ENCODE data around the gene BCAR3.

BCAR3 gene

DNA sequence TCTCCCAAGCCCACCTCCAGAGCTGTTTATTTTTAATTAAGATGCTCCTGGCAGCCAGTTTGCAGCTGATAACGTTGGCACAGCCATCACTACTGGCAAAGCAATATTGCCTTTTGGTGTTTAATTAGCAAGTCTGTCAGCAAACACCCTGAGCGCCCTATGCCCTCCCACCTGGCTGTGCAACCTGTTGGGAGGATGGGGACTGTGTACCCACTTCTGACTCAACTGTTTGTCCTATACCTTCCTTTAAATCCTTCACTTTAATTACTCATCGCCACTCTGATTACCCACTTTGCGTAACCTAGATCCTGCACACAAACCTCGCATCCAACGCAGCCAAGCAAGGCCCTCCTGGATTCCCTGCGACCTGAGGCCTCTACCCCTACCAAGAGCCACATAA lies 67.1 kb downstream of the BCAR3 start:
- DNase-seq, result no peak

DNA sequence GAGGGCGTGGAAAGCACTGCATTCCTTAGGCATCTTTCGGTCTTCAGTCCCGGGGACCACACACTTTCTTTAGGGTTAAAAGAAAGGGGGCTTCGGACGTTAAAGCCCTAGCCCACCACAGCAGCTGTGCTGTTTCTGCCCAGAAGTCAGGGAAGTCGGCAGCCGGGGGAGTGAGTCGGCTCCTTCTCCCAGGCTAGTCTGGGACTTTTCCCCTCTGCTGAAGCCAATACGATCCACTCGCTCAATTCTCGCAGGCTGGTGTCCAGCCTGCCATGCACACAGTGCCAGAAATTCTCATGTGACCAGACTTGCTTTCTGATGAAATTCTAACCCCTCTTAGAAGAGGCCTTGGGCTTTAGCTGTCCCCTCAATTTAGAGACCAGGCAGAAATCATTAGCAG lies 67.7 kb downstream of the BCAR3 start:
- DNase-seq, result no peak

DNA sequence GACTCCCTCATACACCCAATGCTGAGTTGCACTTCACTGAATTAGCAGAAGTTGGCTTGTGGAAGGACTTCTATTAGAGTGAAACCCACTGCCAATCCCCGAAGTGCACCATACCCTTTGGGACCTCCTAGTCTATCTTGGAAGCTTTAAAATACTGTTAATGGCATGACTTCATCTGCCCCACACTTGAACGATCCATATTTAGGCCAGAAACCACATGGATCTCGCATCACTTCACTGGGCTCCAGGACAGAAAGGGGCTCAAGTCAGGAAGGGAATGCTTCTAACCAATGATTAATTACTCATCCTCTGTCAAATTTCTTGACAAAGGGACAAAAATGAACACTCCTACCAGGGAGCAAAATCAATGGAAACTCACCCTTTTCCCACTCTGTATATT lies 69.1 kb downstream of the BCAR3 start:
- no peak for DNase-seq

DNA sequence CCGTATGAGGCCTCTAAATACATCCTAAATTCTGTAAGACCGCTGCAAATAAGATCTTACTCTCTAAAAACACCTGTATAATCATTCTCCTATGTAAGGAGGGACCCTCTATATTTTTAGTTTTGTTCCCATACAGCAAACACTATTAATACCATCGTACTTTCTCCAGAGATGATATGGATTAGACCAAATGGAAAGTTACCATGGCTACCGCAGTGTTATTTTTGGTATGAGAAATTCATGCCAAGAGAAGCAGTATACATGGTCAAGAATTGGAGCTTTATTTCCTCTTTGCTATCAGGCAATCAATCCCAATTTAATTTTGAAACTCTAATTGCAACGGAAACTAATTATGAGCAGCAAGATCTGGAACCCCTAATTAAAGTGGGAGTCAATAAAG lies 70.0 kb downstream of the BCAR3 start:
- no peak for DNase-seq

DNA sequence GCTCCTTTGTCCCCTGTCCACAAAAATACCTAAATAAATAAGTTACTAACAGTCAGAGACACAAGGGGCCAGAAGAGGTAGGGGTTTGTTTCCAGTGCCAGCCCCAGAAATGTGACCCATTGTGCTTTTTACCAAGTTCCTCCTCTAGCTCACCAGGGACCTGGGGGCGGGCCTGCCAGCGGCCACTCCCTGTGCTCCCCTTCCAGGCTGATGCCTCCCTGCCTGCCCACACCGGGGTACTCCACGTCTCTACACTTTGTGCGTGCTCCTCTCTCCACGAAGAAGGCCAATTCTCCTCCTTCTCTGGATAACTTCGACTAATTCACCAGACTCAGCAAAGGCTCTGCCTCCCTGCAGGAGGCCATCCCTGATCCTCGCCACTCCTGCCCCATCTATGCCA lies 72.1 kb downstream of the BCAR3 start:
- no peak for DNase-seq

DNA sequence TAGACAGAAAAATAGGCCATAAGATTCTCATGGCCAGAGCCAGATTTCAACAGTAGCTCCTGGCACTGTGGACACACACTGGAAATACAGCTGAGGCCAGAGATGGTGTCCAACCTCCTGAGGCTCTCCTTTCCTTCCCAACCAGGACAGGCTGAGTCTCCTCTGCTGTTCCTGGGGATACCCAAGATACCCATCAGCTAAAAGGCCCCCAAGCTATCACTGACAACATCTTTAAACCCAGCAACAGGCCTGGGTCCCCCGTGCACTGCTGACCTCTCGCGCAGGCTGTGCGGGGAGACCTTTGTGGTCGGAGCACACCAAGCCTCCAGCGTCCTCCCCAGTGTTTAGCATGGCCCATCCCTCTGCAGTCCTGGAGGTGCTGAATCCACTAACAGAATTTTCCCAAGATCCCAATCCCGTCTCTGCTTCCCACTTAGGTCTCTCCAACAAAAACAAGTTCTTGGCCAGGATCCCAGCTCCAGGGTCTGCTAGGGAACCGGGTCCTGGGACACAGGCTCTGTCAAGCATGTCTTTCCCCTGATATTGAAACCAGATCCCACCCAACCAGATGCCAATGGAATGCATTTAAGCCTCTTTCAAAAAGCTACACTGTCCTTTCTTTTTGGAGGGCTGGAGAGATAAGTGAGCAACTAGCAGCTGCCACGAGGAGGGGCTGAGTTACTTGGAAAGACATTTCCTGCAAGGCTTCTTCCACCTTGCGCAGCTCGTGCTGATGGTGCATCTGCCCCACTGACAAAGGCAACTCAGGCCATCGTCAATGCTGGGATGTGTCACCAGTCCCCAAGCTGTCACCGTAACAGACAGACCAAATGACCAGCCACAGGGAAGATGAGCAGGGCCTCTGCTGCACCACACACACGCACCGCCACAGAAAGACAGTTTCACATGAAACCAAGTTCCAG lies 73.2 kb downstream of the BCAR3 start:
- DNase-seq, result peak; percentile 80

DNA sequence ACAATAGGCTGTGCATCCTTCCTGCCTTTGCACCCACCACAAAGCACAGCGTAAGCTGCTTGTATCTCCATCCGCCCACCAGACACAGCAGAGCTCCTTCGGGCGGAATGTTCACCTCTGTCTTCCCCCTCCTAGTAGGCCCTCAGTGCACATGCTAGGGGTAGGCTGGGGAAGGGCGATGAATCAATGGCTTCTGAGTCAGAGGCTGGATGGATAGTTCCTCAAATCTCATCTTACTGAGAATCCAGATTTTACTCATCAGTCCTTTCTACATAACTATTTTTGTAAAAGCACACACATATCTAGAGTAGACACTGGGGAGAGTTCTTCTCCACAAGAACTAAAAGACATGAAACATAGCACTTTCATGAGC lies 73.8 kb downstream of the BCAR3 start:
- DNase-seq, result peak; percentile 68

DNA sequence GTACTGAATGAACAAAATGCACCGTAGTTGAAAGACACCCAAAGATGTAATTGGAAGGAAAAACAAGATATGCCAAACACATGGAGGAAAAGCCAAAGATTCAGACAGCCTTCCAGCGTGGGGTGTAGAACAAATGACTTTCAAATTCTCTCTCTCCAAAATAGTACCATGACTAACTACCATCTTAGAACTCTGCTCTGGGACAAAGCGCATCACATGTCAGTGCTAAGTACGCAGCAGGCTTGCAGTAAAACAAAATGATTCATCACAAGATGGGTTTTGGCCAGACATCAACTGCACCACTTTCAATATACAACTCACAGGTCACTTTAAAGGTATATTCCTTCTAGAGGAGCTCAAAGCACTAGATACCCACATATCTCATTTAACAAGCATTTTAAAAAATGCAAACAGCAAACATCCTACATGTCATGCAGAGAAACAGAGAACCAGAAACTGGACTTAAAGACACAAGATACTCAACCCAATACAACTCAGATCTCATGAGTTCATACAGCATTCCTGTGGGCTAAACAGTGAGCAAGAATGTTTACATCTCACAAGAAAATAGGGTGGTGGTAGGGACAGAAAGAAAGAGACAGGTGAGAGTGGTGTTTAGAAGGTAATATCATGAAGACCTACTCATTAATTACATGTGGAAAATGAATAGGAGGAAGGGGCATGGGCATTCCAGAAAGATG lies 75.7 kb downstream of the BCAR3 start:
- DNase-seq, result peak; percentile 91

DNA sequence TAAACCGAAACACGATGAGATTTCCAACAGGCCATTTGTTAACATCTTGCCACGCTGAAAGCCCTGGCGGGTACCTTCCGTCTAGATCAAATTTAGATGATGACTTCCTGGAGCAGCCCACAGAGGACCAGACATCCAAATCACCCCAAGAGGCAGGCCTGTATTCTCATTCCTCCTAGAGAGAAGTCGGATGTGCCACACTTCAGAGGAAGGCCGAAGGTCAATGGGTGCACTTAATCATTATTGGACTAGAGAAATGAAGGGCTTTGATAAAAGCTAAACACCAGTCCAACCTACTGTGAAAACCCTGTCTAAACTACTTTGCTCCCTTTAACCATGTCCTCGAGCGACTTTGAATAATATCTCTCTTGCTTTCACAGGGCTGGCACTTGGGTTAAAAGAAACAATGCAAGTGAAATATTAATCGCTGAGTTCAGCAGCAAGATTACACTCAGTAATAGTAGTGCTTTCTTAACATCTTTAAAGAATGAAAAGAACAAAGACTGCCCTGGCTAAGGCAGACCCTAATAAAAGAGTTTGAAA lies 76.5 kb downstream of the BCAR3 start:
- DNase-seq, result no peak

DNA sequence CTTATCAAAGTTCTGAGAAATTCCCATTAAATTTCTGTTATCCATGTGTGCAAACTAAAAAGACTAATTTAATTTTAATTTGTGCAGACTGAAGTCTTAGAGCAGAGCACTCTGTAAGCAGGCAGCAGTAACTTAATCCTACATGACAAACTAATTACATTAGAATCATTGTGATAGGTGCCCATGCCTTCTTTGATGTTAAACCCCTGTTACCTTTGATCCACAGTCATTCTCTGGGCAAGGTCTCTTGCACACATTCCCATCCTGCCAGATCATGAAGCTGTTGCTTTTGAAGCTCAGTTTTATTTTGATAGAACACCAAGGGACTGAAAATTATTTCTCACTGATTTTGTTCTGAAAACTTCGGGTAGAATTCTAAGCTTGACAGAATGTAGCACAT lies 77.2 kb downstream of the BCAR3 start:
- no peak for DNase-seq

DNA sequence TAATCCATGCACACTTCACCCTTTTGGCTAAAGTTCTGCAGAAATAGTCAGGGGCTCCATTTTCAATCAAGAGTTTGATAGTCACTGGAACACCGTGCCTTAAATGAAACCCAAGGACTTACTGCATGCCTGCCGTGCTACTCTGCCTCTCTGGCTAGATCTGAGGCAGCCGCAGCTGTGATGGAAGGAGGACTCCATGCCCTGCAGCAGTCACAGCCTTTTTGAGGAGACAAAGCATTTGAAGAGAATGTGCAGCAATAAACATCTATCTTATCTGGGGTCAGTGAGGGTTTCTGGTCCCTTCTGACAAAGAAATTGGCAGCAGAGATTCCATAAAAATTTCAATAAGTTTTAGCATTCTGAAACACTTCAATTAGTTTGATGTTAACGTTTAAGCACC lies 78.0 kb downstream of the BCAR3 start:
- no peak for DNase-seq

DNA sequence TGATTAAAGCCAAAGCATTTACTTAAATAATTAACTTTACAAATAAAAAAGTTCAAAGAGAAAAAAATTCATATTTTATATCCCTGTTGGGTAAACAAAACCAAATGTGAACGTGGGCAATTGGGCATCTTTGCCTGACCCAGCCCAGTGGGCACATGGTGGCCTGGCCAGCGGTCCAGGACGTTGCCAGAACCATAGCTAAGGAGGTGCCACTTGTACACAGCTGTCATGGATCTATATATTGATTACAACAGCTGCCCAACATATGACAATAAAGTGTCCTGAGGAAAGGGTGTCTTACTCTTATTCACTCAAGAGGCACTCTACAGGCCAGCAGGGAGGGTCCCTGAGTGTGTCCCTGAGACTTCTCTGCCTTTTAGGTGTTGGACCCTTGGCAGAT lies 78.5 kb downstream of the BCAR3 start:
- no peak for DNase-seq

DNA sequence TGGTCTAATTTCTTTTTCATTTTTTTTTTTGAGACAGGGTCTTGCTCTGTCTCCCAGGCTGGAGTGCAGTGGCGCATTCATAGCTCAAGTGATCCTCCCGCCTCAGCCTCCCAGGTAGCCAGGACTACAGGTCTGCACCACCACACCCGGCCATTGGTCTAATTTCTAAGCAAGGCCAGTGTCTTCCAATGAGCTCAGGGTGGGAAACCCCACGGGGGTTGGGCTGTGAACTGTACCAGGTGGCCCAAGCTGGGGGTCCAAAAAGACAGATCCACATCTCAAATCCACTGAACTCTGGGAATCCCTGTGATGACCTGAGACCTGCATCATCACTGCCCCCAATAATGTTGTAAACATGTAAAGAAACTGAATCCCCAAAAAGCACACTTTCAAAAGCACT lies 79.5 kb downstream of the BCAR3 start:
- no peak for DNase-seq

DNA sequence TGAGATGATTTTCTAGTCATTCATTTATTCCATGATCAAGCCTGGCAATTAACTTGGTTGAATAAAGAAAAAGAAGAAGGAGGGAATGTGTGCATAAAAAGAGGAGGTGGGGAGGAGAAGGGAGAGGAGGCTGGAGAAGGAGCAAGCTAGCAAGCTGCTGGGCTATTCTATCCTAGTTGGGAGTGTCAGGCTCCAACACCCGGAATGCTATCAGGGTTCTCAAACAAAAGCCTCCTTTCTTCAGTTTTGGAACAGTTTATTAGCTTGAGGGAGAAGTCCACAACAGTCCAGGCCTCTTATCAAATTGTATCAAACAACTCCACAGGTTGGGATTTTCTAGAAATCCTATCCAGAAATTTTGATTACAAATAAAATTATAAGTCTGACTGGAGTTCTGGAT lies 80.0 kb downstream of the BCAR3 start:
- no peak for DNase-seq

DNA sequence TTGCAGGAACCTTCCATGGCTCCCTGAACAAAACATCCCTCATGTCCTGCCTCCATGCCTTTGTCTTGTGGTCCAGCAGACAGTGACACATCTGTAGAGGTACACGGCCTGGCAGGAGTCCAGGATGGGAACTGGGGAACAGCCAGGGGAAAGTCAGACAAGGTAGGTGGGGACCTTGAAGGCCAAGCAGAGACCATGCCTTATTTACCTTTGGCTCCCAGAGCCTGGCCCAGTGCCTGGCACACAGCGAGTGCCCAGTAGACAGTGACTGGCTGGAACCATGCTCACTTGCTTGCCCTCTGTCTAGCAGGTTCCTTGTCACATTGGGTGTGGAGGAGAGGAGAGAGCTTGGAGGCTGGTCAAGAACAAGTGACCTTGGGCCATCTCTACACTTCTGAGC lies 81.0 kb downstream of the BCAR3 start:
- no peak for DNase-seq

DNA sequence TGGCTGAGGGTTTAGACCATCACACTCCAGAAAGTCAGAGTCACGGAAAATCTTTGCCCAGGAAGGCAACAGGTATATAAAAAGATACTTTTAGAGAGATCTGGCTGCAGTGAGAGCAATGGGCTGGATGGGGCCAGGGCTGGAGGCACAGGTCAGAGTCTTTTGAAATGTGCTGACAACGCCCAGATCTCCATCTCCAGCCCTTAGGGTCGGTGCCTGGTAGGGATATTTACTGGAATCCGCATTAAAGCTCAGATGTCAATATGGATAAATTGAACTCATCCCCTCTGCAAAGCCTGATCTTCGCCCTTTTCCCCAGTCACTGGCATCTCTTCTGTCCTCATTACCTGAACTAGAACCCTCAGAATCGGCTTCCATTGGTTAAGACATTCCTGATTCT lies 82.2 kb downstream of the BCAR3 start:
- DNase-seq, result no peak

DNA sequence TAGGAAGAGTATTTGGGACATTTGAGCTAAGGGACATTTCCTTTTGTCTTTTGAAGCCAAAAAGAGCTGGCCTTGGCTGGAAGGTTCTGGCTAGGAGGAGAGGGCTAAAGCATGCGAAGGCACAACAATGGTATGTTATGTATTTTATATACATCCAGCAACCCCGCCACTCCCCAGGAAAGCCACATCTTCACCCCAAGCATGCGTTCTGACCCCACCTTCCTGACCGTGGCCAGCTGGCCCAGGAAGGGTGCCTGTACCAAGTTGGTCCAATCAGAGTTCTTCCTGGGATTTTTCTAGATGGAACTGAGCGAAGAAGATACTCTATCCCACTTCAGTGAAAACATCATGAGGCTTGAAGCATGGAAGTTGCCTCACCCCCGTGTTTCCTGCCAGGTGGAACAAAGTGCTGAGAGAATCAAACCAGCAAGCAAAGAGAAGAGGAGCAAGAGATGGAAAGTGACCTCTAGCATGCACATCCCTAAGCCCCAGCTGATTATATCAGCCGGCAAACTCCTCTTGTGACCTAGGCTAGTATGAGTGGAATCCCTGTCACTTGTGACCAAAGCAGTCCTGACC lies 82.7 kb downstream of the BCAR3 start:
- DNase-seq, result no peak

DNA sequence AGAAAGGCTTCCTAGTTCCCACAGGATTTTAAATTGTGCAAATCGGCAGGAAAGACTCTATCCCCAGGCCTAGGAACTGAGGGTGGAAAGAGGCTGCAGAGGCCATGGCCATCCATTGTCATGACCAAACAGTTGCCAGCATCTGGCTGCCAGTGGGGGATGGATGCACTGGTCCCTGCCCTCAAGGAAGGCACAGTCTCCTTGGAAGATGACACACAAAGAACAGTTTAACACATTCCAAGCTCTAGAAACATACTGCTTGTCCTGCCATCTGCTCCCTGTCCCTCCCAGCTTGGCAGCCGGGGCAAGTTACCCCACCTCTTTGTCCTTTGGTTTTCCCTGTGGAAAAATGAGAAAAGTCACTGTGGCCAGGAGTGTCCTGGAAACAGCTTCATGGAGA lies 83.2 kb downstream of the BCAR3 start:
- no peak for DNase-seq

DNA sequence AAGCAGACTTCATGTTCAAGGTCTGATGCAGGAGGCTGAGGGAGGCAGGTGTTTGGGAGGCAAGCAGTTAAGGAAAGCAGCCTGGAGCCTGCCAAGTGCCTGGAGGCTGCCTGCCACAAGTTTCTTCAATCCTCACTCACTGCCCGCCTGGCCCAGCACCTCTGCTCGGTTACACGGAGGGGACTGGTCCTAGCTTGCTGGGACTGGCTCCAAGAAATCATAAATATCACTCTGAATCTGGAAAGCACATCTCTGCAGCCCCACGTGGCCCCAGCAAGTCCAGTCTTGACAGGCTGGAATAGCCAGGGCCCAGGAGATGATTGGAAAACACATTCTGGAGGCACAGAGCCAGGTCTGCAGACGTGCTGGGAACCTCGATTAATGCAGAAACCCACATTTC lies 83.9 kb downstream of the BCAR3 start:
- no peak for DNase-seq

DNA sequence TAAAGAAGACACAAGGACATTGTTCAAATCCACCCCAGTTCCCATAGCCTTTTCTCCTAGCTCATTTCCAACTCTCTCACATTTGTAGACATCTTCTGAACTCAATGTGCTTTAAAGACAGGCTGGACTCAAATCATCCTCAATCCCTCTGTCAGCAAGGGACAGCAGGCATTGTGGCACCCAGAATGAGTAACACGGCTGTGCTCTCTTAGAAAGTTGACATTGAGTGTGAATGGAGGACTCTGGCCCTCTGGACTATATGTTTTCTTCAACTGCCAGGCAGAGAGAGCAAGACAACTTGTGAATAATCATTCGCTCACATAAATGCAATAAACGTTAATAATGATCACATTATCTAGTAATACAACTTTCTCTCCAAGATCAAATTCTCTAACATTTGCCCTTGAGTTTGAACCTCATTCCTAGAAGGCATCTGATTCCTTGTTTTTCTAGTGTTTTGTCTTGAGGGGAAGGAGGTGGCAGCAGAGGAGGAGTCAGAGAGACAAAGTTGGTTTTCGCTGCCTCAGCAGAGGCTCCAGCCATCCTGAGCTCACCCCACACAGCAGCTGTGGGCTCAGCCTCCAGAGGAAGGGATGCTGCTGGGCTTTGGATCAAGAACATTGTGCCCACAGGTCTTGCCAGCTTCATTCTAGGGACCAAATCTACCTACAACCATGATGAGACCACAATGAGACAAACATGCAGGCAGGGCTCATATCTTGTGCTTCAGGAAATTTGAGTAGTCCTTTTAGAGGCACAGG lies 85.1 kb downstream of the BCAR3 start:
- no peak for DNase-seq

DNA sequence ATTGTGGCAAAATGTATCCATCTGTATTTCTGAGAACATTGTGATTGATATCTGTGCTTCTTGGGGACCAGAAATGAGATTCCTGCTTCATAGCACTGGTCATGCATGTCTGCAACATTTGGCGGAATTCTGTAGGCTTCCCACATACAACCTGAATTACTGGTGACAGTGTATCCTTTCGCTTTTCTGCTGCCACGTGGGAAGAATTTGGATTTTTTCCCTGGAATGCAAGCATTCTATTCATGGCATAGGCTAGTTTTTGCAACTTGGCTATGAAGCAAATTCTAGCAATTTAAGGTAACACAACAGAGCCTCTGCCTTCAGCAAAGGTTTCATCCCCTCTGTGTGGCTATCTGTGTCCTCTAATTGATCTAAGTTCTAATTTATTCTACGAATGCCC lies 85.9 kb downstream of the BCAR3 start:
- DNase-seq, result peak; percentile 53

DNA sequence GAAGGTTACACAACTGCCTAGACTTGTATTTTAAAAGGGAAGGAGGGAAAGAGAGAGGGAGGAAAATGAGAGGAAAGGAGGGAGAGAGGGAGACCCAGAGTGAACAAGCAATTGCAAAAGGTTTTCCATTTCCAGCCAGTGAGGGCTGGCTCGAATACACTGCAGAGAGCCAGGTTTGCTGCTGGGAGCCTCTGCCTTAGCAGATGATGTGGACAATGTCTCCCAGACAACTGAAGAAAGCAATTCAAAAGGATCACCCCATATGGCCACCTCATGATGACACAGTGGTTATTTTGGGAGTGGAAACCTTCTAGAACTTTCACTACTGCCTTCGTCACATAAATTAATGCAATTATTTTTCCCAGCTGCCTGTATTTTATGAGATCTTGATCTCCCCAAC lies 86.4 kb downstream of the BCAR3 start:
- DNase-seq, result peak; percentile 59

DNA sequence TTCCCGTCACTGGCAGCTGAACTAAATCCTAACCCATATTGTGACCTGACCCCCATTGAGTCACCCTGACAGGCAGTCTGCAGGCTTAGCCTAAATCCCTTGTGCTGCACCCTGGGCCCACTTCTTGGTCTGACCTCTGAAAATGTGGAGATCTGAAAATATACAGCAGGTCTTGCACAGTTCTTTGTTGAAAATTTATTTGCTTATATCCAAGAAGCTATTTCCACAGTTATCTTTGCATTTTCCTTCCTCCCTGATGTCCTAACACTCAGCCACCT lies 87.1 kb downstream of the BCAR3 start:
- no peak for DNase-seq

All from fibroblast of skin of right quadriceps (primary cell).